Skin epidermis (tissue), 12 donors: ENCODE data around the gene PYCR2.
"Not testable (repeated sequence)": the region's sequence is repeated elsewhere in the genome, so short reads cannot be mapped to it uniquely, and the experiment has no call there.

ENCODE experiments used
- H3K27ac ChIP-seq, 21 experiments: fragments of 200-600 bp; sonication (generic) in 11 of 21; one replicate each; pipeline ENCODE4 v1.5.0; 2020; ENCODE audit warnings: mild to moderate bottlenecking in 3 of 21, inconsistent platforms in 2 of 21, moderate library complexity in 2 of 21
- H3K4me3 ChIP-seq, 7 experiments: fragments of 200-600 bp; sonication (generic) in 2 of 7; one replicate each; pipeline ENCODE4 v1.5.0; 2020; ENCODE audit warnings: inconsistent platforms in 2 of 7, mild to moderate bottlenecking in 2 of 7, moderate library complexity in 1 of 7

PYCR2 gene

GRCh38 chr1:225897595-225898514 lies 26.2 kb downstream of the PYCR2 start:
- H3K4me3 ChIP-seq, result no peak overlapping the region
- H3K27ac ChIP-seq, result peak overlapping the region in 7 of 21 experiments; percentile 48 to 80 (median 72)

DNA sequence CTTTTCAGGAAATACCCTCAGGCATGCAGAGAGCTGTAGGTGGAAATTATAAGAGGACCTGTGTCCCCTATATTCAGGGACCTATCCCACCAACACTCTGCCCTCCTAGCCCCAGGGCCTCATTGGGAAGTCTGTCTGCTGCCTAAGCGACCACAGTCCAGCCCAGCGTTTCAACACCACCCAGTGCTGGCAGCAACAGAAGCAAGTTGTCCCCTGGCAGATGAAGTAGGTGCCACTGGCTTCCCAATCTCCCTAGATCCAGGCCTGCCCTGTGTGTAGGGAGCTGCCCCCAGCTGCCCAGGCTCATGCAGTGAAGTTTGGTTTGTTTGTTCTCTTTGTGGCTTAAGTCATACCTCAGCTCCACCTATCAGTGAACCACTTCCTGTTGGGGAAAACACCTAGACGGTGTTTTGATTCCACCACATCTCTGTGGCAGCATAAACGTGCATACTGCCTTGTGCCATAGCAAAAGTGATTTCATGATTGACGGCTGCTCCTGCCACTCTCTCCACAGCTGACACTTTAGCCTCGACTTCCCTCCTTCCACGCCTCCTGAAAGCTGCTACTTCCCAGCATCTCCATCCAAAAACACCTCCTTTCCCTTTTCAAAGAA lies 27.0 kb downstream of the PYCR2 start:
- H3K27ac ChIP-seq, result peak overlapping the region in 9 of 21 experiments; percentile 7 to 80 (median 71)
- H3K4me3 ChIP-seq, result no peak overlapping the region

DNA sequence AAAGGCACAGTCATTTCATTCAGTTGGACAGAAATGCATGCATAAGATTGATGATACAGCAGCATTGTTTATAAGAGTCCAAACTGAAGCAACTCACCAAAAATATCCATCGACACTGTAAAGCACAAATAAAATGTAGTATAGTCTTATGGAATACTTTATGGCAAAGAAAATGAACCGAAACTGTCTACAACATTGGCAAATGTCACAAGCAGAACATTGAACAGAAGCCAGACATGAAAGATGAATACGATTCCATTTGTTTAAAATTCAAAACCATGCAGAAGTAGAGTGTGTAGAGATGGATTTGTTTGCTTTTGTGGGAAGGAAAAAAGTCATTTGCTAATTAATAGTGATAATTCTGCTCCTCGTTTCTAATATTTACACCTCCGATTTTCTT lies 27.6 kb downstream of the PYCR2 start:
- peak overlapping the region in 7 of 21 experiments; percentile 7 to 80 (median 71) for H3K27ac ChIP-seq
- no peak overlapping the region for H3K4me3 ChIP-seq

GRCh38 chr1:225892307-225892706 lies 31.7 kb downstream of the PYCR2 start:
- no peak overlapping the region for H3K4me3 ChIP-seq
- no peak overlapping the region for H3K27ac ChIP-seq

- H3K27ac ChIP-seq, result no peak overlapping the region
- no peak overlapping the region for H3K4me3 ChIP-seq
Measured at GRCh38 chr1:225891229-225891972, 32.6 kb downstream of the PYCR2 start.

GRCh38 chr1:225890346-225891228 lies 33.5 kb downstream of the PYCR2 start:
- Histone ChIP-seq H3K27ac (no peak overlapping the region), H3K4me3 (no peak overlapping the region)

GRCh38 chr1:225889743-225890142 lies 34.3 kb downstream of the PYCR2 start:
- Histone ChIP-seq H3K4me3 (no peak overlapping the region), H3K27ac (no peak overlapping the region)

DNA sequence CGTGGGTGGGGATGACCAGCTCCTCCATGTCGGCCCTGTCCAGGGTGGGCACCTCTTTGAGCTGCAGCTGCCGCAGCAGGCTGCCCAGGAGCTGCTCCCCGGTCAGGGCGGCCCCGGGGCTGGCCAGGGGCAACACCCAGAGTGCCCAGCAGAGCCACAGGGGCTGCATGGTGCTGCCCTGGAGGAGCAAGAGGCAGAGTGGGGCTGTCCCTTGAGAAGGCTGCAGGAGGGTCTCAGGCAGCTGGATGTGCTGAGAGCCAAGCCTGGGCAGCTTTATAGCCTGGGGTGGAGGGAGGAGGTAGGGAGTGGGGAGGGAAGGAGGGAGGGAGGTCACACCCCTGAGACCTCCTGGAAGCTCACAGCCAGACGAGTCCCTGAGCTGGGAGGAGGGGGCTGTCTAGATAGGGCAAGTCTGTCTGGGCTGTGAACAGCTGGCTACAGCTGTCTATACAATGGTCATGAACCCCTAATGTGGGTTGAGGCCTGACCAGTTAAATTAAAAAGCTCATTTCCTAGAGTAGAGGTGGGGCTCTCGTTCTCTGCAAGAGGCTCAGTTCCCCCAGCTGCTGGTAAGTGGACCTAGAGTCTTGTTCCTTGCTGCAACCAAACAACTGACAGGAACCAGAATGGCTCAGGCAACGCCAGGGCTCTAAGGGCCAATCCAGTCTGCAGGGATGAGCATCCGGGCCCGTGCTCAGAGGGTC lies 35.0 kb downstream of the PYCR2 start, which contains the start of gene LEFTY1:
TSS of gene LEFTY1 (minus strand) at position 249 of the 704 bp plus-strand sequence. CDS start at position 169, 80 bp downstream.
- Histone ChIP-seq H3K4me3 (no peak within 1 kb of the TSS), H3K27ac (no peak within 1 kb of the TSS)

DNA sequence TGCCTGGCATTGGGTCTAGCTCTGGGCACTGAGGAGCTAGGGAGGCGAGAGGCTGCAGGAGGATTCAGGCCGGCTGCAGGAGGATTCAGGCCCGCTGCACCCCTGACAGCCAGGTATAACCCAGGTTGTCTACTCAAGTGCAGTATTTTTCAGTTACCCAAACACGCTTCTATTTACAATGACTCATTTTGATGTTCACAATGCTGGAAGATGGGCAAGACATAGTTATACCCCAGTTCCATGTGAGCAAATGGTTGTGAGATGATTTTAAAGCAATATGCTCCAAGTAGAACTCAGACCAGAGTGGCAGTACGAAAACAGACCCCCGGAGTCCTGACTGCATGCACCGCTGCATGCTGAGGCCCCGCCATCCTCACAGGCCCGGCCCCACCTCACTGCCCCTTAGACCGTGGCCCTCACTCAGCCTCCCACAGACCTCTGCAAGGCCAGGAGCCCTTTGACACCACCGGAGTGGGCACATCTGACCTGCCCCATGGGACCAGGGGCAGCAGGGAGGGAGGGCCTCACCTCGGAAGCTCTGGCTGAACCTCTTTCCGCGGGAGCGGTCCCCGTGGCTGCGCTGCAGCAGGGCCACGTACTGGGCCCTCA lies 35.7 kb downstream of the PYCR2 start:
- no peak overlapping the region for H3K4me3 ChIP-seq
- no peak overlapping the region for H3K27ac ChIP-seq

- not testable (repeated sequence) for H3K4me3 ChIP-seq, H3K27ac ChIP-seq
Measured at GRCh38 chr1:225887554-225888288, 36.3 kb downstream of the PYCR2 start.

- Histone ChIP-seq H3K27ac (no peak overlapping the region), H3K4me3 (no peak overlapping the region)
Measured at GRCh38 chr1:225887030-225887314, 37.1 kb downstream of the PYCR2 start.

DNA sequence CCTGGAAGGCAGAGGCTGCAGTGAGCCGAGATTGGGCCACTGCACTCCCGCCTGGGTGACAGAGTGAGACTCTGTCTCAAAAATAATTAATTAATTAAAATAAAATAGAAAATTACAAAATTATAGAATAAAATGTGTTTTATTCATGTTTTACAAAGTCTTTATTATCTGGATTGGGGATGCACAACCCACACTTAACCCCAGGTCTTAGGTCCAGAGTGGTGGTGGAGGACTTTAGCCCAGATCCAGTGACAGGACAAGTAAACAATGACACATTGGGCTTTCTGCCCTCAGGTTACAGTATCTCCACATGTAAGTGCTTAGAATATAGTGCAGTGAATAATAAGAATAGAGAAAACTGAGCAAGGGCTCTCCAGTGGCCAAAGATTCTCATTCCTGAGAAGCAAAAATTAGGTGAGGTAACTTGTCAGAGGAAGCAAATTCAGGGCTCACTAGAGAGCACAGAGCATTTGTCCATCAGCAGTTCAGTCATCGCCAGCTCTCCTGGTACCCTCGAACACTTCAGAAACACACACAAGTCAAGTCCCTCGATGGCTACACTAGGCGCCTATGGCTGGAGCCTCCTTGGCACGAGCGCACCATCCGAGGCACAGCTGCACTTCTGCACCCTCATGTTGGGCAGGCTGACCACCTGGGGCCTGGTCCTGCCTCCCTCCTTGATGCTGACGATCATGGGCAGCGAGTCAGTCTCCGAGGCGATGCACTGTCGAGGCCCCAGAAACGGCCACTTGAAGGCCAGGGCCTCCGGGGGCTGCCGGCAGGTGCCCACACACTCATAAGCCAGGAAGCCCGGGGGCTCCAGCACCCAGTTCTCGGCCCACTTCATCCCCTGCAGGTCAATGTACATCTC lies 37.7 kb downstream of the PYCR2 start:
- H3K4me3 ChIP-seq, result no peak overlapping the region
- H3K27ac ChIP-seq, result no peak overlapping the region

DNA sequence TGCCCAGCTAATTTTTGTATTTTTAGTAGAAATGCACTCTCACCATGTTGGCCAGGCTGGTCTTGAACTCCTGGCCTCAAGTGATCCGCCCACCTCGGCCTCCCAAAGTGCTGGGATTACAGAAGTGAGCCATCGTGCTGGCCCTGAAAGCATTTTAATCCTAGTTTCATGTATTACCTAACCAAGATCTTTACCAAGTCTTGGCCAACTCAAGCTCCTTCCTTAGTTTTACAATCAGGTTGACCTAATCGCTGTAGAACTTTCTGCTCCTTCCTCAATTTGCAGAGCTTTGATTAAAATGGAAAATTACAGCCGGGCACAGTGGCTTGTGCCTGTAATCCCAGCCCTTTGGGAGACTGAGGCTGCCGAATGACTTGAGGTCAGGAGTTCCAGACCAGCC lies 38.7 kb downstream of the PYCR2 start:
- H3K27ac ChIP-seq, result no peak overlapping the region

DNA sequence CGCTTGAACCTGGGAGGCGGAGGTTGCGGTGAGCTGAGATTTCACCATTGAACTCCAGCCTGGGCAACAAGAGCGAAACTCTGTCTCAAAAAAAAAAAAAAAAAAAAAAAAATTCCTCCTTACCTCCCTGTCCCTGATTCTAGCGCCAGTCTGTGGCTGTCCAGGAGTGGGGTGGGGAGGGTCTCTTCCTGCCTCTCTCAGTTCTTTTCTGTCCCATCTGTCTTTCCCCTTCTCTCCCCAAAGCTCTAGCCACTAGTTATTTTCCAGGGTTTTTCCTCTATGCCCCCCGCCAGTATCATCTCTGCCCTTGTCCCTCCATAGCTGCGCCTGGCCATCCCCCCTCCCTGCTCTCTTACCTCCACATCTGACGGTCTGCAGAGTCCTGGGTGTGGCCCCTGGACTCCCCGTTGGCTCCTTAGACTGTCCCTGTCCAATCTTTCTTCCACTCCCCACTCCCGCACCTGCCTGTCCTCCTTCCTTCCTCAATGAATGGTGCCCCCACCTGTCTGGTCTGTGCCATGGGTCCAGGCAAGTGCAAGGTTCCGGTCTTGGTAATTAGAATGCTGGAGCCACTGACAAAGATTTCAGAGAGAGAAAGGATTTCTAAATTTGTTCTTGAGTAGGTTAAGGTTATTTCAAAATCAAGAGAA lies 40.3 kb downstream of the PYCR2 start:
- peak overlapping the region in 3 of 21 experiments; percentile 90 to 99 (median 91) for H3K27ac ChIP-seq
- peak overlapping the region in 1 of 7 experiments; percentile 98 for H3K4me3 ChIP-seq

More for the DNA sequence above, 38.7 kb downstream of the PYCR2 start:
- no peak overlapping the region for H3K4me3 ChIP-seq

GRCh38 chr1:225882694-225883615 lies 41.1 kb downstream of the PYCR2 start:
- Histone ChIP-seq H3K4me3 (peak overlapping the region; percentile 63 to 98 (median 91)), H3K27ac (peak overlapping the region; percentile 39 to 99 (median 88))
